IMR-90 (cell line): ENCODE results near the gene ADIRF.
"Not testable (repeated sequence)": the region's sequence is repeated elsewhere in the genome, so short reads cannot be mapped to it uniquely, and the experiment has no call there.

ENCODE experiments used
- CEBPB ChIP-seq: IDR thresholded peaks from 2 replicates; pipeline ENCODE4 v1.6.1; 2012; ENCODE audit warnings: low read depth, low read length, improper control_type of control experiment
- CTCF ChIP-seq: conservative IDR thresholded peaks from 2 replicates; pipeline ENCODE4 v1.5.1; 2012; ENCODE audit warnings: mild to moderate bottlenecking, low read depth, low read length, improper control_type of control experiment
- FOS ChIP-seq: fragments of 150-350 bp; IDR thresholded peaks from 2 replicates; pipeline ENCODE4 v1.6.1; 2016; ENCODE audit warnings: low read depth, low read length
- MAFK ChIP-seq: IDR thresholded peaks from 2 replicates; pipeline ENCODE4 v1.6.1; 2012; ENCODE audit warnings: low read depth, low read length, improper control_type of control experiment
- NFE2L2 ChIP-seq: fragments of 150-350 bp; IDR thresholded peaks from 2 replicates; pipeline ENCODE4 v1.6.1; 2016; ENCODE audit warnings: low read depth, mild to moderate bottlenecking, low read length
- POLR2A ChIP-seq: IDR thresholded peaks from 2 replicates; pipeline ENCODE4 v1.6.1; 2012; ENCODE audit warnings: mild to moderate bottlenecking, low read depth, low read length
- RCOR1 ChIP-seq: IDR thresholded peaks from 2 replicates; pipeline ENCODE4 v1.6.1; 2012; ENCODE audit warnings: mild to moderate bottlenecking, low read length, improper control_type of control experiment; ENCODE audit not compliant: insufficient replicate concordance
- RFX5 ChIP-seq: IDR thresholded peaks from 2 replicates; pipeline ENCODE4 v1.8.0; 2012; ENCODE audit warnings: low read depth, mild to moderate bottlenecking, low read length, moderate library complexity
- SMC3 ChIP-seq: fragments of 150-350 bp; IDR thresholded peaks from 2 replicates; pipeline ENCODE4 v1.6.1; 2016; ENCODE audit warnings: low read depth, mild to moderate bottlenecking, antibody characterized with exemption, low read length, moderate library complexity
- USF2 ChIP-seq: fragments of 150-350 bp; IDR thresholded peaks from 2 replicates; pipeline ENCODE4 v1.6.1; 2017; ENCODE audit warnings: mild to moderate bottlenecking, antibody characterized with exemption, low read length, low read depth
- TF ChIP-seq, protein P1 (sequence below): fragments of 150-350 bp; IDR thresholded peaks from 2 replicates; pipeline ENCODE4 v1.6.1; 2016; ENCODE audit warnings: low read depth, mild to moderate bottlenecking, low read length, moderate library complexity, borderline replicate concordance

DNA sequence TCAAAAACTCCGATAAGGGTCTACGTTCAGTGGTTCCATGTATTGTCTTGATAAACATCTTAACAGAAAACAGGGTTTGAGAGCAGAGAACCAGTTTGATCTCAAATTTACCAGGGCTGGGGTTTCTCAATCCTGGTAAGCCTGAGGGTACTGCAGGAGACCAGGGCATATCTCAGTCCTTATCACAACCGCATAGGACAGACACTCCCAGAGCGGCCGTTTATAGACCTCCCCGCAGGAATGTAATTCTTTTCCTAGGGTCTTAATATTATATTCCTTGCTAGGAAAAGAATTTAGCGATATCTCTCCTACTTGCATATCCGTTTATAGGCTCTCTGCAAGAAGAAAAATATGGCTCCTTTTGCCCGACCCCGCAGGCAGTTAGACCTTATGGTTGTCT, 15.6 kb upstream of the ADIRF start:
- TF ChIP-seq CTCF, MAFK, SMC3, USF2, RCOR1, FOS, CEBPB, RFX5, POLR2A, NFE2L2: not testable (repeated sequence)
- TF ChIP-seq, protein P1, sequence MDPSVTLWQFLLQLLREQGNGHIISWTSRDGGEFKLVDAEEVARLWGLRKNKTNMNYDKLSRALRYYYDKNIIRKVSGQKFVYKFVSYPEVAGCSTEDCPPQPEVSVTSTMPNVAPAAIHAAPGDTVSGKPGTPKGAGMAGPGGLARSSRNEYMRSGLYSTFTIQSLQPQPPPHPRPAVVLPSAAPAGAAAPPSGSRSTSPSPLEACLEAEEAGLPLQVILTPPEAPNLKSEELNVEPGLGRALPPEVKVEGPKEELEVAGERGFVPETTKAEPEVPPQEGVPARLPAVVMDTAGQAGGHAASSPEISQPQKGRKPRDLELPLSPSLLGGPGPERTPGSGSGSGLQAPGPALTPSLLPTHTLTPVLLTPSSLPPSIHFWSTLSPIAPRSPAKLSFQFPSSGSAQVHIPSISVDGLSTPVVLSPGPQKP: not testable (repeated sequence)
